C1 segment of cervical spinal cord (tissue), 14 donors: Measurements from ENCODE around the gene PDLIM5.
"Not testable (repeated sequence)": the region's sequence is repeated elsewhere in the genome, so short reads cannot be mapped to it uniquely, and the experiment has no call there.

Experiments
- DNase-seq, 14 donors: peaks; one replicate each; lab custom pipeline; 2025; lab: John Stamatoyannopoulos, UW

PDLIM5 gene

DNA sequence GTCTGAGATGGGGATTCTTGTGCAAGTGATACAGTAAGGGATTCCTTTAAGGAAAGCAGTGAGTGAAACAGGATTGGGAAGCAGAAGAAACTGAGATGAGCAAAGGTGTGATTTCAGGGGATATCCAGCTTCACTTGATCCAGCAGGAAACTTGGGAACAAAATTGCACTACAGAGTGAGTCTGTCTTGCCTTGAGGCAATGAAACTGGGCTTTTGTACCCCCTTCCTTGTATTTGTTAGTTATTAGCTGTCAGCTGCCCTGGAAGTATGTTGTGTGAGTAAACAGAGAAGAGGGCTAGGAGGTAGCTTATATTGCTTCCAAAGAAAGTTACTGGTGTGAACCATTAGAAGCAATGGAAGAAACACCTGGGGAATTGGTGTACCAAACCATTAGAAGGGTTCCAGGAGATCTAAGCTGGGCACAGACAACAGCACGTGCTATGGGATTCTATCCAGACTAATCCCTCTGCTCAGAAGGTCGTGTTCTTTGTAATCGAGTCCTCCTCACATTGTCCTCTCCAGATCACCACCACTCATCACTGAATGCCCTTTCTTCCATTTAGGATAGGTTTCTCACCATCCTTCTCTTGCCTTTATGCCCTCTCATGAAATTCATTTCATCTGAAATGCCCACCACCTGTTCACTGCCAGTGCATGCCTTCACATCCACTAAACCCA is 76.0 kb downstream of the PDLIM5 start:
- no peak for DNase-seq

DNA sequence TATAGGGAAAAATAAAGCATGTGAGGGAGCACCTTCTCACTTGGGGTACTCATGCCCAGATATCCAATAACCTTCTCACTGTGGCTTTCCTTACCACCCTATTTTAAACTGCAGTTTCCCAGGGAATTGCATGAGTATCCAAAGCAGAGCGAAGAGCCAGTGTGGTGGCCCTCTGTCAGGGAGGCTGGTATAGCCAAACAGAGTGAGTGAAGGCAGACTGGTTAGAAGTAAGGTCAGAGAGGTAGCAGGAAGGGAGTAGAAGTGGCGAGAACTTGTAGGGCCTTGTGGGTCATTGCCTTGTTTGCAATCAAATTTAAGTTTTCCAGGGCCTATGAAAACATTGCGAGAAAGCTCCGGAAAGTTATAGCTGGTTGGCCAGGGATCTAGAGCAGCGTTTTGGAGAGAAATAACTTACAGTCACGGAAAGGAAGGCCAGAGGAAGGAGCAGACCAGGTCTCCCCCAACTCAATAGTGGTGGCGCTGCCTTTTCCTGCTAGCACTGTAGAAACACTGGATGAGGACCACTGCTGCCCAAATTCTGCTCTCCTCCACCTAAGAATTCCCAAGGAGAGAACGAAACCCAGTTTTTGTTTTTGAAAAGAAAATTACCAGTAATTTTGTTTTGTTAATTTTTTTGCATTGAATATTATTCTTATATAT is 77.2 kb downstream of the PDLIM5 start:
- DNase-seq = no peak

DNA sequence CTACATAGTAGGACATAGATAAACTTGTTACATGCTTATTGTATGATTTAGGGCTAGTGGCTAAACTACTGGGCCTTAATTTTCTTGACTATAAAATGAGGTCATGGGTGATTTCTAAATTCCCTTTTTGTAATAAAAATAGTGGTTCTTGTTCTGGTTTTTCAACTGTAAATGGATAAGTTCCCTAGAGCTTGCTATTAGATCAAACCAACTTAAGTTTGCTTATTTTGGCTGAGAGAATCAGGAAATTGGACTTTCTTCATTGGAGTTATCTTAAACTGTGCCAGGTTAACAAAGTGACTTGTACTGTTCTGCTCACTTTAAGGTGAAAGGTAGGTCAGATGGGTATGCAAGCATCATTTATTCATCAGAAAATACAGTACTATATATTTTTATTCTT is 78.3 kb downstream of the PDLIM5 start:
- no peak for DNase-seq

DNA sequence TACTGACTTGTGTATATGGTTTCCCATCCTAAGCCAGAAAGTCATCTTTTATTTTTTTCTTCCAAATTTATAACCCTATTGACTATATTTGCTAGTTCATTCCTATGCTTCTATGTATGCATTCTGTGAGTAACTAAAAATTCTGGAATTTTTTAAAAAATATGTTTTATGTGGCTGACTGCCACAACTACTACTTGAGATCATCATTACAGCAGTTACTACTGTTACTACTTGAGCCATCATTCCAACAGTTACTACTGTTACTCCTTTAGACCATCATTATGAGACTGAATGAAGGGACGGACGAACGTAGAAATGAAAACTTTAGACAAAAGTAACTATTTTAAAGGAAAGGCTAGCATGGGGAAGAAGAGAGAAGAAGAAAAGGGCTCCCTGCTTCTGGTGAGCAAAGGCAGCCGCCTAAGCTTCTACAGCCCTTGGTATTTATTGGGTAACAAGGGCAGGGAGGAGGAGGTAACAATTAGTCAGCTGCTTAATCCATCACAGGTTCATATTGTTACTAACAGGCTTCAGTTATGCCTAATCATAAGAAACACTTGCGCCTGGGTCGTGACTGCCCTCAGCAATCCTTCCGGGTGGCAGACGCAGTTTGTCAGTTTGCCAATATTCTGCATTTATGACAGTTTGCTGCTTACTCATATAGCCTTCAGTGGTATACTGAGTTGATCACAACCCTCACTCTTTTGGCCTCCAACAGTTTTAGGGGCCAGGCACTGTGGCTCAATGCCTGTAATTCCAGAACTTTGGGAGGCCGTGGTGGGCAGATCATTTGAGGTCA is 80.4 kb downstream of the PDLIM5 start:
- no peak for DNase-seq

DNA sequence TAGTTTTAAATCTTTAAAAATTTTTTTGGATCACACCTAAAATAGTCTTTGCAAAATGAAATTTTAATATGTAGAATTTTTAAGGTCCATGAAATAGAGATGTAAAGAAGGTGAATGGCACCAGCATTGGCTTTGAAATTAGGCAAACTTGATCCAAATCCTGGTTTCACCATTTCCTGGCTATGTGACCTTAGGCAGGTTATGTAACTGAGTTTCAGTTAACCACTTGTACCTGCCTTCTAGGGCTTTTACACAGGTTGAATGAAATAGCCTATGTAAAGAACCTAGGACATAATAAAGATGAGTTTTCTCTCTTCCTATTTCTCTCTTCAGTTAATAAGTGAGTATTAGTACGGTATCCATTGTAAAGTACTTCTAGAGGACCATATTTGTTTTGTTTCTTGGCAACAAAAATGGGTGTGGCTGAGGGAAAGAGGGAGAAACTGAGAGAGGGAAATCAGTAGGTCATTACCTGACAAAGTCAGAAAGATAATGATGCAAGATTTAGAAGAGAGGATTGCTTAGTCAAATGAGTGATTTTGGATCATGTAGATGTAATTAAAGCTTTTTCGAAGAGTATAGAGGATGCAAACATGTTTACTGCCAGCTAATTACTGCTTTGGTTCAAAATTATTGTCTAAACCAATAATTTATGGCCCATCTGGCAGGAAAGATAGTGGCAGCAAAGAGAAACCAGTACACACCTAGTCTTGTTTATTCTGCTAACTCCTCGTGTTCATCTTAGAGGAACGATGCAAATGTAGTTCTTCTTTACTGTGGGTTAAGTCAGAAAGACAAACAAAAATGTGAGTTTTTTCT is 81.9 kb downstream of the PDLIM5 start:
- DNase-seq = no peak

DNA sequence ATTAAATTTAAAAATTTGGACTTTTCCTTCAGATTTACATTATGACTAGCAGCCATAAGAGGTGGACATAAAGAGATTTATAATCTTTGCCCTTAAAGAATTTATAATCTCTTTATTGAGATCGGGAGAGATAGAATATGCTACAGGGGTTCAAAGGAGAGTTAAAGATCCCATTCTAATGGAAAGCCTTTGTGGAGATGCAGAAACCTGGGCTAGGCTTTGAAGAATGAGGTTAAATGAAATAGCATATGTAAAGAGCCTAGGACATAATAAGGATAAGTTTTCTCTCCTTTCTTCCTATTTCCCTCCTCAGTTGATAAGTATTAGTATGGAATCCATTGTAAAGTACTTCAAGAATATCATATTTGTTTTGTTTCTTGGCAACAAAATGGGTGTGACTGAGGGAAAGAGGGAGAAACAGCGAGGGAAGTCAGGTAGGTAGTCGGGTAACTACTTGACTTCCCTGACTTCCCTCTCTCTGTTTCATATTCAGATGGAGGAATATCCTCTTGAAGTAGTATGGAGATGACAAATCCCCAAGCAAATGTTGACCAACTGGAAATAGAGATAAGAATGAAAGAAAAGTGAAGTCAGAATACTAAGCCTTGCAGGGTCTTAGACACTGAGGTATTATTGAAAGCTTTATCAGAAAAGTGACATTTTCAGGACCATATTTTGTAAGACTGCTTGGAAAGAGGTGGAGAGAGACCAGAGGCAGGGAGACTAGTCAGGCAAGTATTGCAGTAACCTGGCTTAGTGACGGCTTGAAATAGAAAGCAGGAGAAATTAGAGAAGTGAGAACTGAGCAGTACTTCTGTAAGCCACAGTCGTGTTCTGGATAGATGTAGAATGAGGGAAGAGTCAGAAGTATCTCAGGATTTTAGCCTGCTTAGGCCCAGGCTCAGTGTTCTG is 82.9 kb downstream of the PDLIM5 start:
- no peak for DNase-seq

DNA sequence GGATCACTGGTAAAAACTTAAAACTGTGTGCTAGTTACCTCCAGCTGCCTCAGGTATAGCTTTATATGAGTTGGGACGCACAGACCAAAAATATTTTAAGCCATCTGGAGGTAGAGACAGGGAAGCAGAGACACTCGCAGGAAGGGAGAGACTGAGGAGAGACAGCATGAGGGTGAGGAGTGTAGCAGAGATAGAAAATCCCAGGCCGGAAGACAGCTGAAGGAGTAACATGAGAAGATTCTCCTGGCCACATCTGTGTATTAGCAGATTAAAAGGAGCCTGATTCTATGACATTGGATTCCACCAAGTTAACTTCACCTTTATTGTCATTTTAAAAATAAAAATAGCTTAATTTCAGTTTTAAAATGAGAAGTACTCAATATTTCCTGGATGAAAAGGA is 84.3 kb downstream of the PDLIM5 start:
- no peak for DNase-seq

DNA sequence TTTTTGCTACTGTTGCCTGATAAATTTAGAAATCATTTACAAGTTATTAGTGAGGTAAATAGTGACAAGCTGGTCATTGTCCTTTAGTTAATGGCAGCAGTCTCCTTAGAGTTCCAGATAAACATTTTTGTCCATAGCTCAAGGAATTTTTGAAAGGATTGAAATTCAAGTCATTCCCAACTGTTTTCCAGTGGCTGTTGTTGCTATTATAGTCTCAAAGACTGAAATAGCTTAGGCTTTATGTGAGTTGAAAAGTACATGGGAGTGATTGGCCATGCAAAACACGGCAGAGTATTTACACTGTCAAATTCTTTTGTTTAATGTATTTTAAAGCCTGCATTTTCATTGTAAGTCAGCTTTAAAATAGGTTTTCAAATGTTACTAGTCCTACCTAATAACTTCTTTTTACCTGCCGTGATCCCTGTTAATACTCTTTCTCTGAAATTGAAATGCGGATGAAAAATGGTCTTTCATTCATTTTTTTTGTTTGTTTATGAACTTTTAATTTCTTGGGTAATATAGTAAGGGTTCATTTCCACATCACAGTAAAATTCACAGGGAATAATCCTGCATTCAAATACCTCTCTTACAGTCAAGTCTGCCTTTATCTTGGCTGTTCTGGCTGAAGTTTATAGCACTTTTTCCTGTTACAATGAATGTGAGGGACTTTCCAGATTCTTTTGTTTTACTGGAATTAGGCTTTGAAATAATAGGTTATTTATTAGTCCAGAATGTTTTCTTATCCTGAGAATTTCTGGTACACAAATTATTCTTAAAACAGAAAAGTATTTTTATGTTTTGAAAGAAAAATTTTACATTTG is 85.1 kb downstream of the PDLIM5 start:
- DNase-seq = no peak

DNA sequence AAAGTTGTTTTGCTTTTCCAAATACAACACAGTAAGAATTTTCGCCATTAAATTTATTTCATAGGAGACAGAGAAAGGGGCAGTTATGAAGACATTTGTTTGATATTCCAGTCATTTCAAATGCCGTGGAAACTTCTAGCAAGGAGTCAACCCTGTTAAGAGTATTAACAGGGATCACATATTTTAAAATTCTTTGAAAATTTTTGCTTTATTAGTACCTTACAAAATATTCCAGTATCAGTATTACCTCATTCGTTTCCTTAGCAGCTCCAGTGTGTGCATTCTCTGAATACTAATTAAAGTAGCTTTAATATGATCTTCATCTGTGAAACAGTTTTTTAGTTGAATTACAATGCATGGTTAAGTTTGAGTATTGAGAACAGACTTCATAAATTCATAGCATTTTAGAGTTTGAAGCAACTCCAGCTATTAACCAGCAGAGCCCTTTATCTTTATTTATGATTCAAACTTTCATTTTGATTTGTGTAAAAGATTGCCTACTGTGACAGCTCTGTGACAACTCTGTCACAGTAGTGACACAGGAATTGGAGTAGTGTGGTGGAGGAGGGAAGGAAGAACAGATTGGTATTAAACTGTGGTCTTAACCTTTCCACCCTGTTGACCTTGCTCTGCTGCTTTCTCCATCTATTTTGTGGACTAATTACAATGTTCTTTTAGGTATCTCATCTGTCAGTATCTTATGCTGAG is 86.3 kb downstream of the PDLIM5 start:
- DNase-seq = no peak

DNA sequence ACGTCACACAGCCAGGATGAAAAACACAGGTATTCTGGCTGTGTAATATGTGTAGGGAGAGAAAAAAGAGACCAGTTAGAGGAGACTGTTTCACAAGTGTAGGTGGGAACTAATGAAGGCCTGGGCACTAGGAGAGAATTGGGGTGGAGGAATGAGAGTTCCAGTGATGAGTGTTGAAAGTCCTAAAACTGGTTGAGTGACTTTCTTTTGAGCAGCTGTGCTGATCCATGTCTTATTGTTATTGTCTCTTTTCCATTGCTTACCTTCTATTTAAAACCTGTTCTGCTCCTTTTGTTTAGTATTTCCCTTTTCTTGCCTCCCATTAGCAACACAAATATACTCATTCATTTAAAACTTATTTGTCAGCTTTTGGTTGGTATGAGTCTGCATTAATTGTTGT is 88.7 kb downstream of the PDLIM5 start:
- no peak for DNase-seq

DNA sequence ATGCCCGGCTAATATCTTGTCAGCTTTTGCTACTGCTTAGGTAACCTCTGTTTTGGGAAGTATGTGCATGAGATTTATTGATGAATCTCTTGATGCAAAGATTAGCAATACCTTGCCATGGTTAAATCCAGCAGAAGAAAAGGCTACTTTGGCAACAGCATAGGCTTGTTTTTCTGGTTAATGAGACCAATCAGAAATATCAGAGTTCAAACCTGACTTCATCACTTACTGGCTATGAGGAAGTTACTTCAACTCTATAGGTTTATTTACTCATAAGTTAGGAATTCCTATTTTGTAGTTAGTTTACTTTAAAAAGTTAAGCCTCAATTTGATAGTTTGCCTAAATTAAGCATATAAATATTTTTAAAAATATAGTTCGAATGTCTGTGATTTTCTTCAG is 93.1 kb downstream of the PDLIM5 start:
- no peak for DNase-seq

DNA sequence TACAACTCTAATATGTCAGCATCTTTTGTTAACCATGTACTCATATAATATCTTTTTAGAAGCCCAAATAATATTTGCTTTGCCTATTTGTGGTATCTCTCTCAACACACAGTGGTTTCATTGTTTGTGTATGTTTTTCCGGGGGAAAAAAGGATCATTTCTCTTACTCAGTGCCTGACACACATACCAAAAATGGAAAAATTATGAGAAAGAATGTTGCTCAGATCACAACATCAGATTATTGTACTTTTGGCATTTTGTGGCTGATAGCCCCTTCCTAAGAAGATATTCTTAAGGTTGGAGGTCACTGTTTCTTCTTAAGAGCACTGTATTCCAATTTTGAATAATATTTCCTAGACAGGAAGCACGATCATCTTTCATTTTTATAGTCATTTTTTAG is 93.6 kb downstream of the PDLIM5 start:
- DNase-seq = no peak

DNA sequence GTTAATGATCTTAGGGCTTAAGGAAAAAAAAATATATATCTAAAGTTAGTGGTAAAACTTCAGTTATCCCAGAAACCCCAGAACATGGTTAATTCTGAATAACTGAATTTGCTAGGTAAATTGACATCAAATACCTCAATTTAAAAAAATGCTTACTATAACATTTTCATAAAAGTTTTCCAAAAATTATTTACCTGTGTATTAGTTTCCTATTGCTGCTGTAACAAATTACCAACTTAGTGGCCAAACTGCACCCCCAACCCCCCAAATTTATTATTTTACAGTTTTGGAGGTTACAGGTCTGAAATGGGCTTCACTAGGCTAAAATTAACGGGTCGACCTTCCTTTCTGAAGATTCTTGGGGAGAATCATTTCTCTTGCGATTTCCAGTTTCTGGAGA is 95.2 kb downstream of the PDLIM5 start:
- no peak for DNase-seq

DNA sequence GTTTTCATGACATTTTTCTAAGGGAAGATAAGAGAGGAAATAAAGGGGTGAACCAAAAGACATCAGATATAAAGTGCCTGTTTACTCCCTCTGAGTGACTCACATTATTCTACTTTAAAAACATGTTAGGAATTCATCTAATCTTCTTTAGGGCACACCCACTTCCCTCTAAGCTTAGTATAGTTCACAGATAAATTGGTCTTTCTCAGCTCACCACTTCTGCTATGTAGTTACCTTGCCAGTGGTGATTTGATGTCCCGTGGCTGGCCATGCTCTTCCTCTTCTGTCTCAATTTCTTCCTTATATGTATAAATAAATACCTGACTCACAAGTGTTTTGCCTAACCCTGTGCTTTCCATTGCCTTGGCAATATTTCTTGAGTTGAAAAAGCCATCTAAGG is 96.8 kb downstream of the PDLIM5 start:
- no peak for DNase-seq

DNA sequence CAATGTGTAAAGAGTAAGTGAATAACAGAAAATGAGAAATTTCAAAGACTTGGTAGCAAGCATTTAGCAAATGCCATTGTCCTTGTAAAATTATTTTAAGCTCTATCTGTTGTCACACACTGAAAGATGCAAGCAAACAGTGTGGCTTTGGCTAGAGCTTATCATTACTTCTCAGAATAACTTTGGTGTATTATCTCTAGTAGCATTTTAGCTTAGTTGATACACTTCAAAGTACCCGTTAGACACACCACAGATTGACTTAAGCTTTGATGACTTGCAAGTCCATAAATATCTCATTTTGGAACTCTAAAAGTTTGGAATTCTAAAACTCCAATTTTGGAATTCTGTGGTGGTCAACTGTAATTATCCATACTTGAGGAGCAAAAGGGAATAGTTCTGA is 98.6 kb downstream of the PDLIM5 start:
- DNase-seq = no peak

DNA sequence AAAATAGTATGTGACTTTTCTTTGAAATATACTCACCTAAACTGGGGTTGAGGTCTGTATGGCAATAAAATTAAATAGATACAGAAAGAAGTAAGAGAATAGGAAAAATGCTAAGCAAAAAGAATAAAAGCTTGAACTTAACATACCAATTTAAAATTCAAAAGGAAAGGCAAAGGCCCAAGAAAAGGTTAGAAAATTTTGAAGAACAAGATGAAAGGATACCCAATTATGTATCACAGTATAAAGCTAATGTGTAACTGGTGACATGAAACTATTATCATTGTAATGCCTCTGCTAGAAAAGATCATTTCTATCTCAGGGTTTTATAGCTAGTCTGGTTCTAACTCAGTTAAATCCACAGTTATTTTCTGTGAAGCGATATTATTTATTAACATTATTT is 99.1 kb downstream of the PDLIM5 start:
- no peak for DNase-seq

DNA sequence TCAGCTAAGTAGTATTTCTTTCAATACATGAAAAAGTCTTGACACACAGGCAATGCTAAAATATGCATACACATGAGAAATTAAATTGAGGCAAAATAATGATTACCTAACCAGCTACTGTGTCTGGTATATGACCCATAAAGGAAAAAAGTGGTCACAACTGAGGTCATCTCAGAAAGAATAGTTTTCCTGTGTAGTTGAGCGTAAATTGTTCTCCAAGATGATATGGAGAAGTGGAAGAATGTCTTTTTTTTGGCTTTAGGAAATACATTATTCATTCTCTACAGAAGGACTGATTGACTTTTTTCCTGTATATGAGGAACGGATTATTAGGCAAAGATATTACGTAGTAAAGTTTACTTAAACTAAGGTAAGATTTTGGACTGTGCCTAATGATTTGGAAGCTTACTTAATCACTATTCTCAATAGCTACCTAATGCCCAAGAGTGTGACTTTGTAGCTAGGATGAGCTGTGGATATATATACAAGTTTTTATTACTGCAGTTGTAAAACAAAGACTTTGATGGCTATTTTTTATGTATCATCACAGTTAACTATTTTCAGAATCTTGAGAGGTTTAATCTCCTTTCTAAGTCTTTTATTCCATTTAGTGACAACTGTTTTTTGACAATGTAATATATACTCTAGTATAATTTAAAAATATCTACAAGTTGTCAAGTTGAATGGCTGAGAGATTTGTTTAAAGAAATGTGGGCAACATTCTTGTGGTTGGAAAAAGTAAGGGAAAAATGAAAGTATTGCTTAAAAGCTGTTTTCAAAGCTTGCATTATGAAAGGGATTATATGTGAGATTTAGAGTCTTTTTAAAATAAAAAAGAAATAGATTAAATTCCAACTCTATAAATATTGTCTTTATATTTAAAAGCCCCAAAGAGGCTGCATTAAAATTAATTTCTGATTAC is 100.2 kb downstream of the PDLIM5 start:
- DNase-seq = no peak

DNA sequence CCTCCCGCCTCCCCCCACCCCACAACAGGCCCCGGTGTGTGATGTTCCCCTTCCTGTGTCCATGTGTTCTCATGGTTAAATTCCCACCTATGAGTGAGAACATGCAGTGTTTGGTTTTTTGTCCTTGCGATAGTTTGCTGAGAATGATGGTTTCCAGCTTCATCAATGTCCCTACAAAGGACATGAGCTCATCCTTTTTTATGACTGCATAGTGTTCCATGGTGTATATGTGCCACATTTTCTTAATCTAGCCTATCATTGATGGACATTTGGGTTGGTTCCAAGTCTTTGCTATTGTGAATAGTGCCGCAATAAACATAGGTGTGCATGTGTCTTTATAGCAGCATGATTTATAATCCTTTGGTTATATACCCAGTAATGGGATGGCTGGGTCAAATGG is 104.3 kb downstream of the PDLIM5 start:
- DNase-seq = not testable (repeated sequence)
